Testis (tissue), 3 donors: ENCODE results near the gene CHCHD3. TPM values are rescaled to one million over a fixed set of nuclear protein-coding genes. Genes with fewer than 3 reads are reported as not detected.

ENCODE experiments used
- DNase-seq: peaks from one replicate; pipeline ENCODE4 v3.0.0-alpha.2; 2019
- H3K27ac ChIP-seq, 2 donors: fragments of 200-600 bp; sonication (generic); one replicate each; pipeline ENCODE4 v1.5.1; 2019
- H3K27me3 ChIP-seq: fragments of 200-600 bp; sonication (generic); one replicate; pipeline ENCODE4 v1.5.1; 2019
- H3K36me3 ChIP-seq: fragments of 200-600 bp; sonication (generic); one replicate; pipeline ENCODE4 v1.5.1; 2017; ENCODE audit warnings: low read depth; ENCODE audit errors: missing control alignments
- H3K4me1 ChIP-seq: fragments of 200-600 bp; sonication (generic); one replicate; pipeline ENCODE4 v1.5.1; 2019
- H3K4me3 ChIP-seq, 2 donors: fragments of 200-600 bp; sonication (generic); one replicate each; pipeline ENCODE4 v1.5.1; 2017 to 2019
- H3K9me3 ChIP-seq: fragments of 200-600 bp; sonication (generic); one replicate; pipeline ENCODE4 v1.5.1; 2017
- POLR2A ChIP-seq: fragments of 450-650 bp; IDR thresholded peaks from one replicate; pipeline ENCODE4 v1.6.1; 2017; ENCODE audit warnings: antibody characterized with exemption, mild to moderate bottlenecking, moderate library complexity
- WGBS, 2 donors: methylation state at CpG; one replicate each; pipeline ENCODE4 v1.1.5; 2018; 5-methylcytosine and 5-hydroxymethylcytosine counted together
- intact Hi-C: fragments of 100-400 bp; cut with DNase I; formaldehyde crosslinking; loops from one replicate; pipeline ENCODE4 v1.15.1; 2023; ENCODE audit warnings: low total_unique reads
- polyA plus RNA-seq: library from polyadenylated mRNA; stranded (reverse); fragments of 350-450 nt; fragmentation: Illumina TruSeq; extraction: RNeasy Lipid Tissue Mini Kit (QIAGEN cat#74804); gene quantifications from one replicate; pipeline ENCODE4 v1.2.3, GENCODE V29; 2014; ENCODE audit warnings: low read depth, low replicate concordance; ENCODE audit not compliant: insufficient read depth
- total RNA-seq, 2 donors: library from RNA; depleted of rRNA; stranded (reverse); fragments of >200 nt; gene quantifications; one replicate each; pipeline ENCODE4 v1.2.3, GENCODE V29; 2016
- TF ChIP-seq, protein P1 (sequence below), 3 experiments: fragments of 450-650 bp in 2 of 3; fragments of 200-600 bp in 1 of 3; sonication (generic) in 1 of 3; IDR thresholded peaks; one replicate each; pipeline ENCODE4 v1.5.1; 2016 to 2019; ENCODE audit warnings: antibody characterized with exemption in 3 of 3, mild to moderate bottlenecking in 2 of 3, moderate library complexity in 1 of 3

Gene CHCHD3
- total and polyA plus RNA-seq, 3 donors from 2014 or later: 44.0 to 53.0 (median 47.9) TPM

DNA sequence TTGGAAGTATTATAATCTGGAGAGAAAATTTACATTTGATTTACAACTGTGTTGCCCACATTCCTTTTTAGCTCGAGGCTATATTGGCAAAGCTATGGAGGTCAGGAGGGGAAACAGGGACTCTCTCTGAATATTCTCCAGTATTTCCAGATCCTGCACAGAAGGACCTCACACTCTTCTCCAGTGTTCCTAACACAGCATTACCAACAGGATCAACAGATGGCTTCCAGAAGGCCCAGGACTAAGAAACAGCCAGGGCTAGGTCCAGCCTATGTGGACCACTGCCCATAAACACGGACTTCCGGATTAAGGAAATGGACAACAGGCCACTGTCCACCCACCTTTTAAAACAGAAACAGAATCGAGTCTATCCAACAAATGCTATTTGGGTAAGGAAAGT is 65.3 kb downstream of the CHCHD3 start:
- no peak overlapping the region for H3K4me3 ChIP-seq
- TF ChIP-seq, protein P1, sequence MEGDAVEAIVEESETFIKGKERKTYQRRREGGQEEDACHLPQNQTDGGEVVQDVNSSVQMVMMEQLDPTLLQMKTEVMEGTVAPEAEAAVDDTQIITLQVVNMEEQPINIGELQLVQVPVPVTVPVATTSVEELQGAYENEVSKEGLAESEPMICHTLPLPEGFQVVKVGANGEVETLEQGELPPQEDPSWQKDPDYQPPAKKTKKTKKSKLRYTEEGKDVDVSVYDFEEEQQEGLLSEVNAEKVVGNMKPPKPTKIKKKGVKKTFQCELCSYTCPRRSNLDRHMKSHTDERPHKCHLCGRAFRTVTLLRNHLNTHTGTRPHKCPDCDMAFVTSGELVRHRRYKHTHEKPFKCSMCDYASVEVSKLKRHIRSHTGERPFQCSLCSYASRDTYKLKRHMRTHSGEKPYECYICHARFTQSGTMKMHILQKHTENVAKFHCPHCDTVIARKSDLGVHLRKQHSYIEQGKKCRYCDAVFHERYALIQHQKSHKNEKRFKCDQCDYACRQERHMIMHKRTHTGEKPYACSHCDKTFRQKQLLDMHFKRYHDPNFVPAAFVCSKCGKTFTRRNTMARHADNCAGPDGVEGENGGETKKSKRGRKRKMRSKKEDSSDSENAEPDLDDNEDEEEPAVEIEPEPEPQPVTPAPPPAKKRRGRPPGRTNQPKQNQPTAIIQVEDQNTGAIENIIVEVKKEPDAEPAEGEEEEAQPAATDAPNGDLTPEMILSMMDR (IDR thresholded peaks at IDR 0.05): no peak
- no peak for TF ChIP-seq POLR2A
- H3K9me3 ChIP-seq: no peaks in the 10 kb centered on the region
- H3K36me3 ChIP-seq: no peaks in the 10 kb centered on the region
- WGBS, 2 donors: 34 to 40% methylated on average over 4 of the region's 4 CpGs
- no peaks in the 10 kb centered on the region for H3K4me1 ChIP-seq
- no peaks in the 10 kb centered on the region for H3K27me3 ChIP-seq
- DNase-seq: no peak
- peak overlapping the region in 1 of 2 donors; percentile 10 for H3K27ac ChIP-seq
- intact Hi-C loops: no loop called here

DNA sequence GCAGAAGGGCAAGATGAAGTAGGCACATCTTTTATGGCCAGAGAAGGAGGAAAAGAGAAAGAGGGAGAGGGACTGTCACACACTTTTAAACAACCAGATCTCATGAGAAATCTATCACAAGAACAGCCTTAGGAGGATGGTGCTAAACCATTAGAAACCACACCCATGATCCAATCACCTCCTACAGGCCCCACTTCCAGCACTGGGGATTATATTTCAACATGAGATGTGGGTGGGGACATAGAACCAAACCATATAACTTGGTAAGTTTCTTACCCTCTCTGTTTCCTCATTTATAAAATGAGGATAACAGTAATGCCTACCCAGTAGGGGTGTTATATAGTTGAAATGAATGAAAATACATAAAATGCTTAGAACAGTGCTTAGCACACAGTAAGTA is 66.0 kb downstream of the CHCHD3 start:
- Histone ChIP-seq H3K27me3 (no peaks in the 10 kb centered on the region), H3K4me3 (no peak overlapping the region), H3K27ac (no peak overlapping the region), H3K4me1 (no peaks in the 10 kb centered on the region), H3K9me3 (no peaks in the 10 kb centered on the region), H3K36me3 (no peaks in the 10 kb centered on the region)
- DNase-seq: no peak
- intact Hi-C loops: no loop called here
- TF ChIP-seq, protein P1 (IDR thresholded peaks at IDR 0.05): no peak
- TF ChIP-seq POLR2A: no peak

DNA sequence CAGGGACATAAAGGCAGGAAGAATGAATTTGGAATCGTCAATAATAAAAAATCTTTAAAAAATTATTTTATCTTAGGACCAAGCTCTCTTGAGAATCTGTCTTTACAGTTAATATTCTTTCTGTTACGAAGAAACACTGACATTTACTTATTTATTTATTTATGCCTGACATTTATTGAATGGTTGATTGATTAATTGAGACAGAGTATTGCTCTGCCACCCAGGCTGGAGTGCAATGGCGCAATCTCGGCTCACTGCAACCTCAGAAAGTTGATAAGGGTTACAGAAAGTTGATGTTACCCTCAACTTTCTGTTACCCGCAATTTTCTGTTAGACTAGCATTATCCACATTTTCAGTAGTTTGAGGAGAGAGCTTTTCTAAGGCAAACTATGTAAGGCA is 70.1 kb downstream of the CHCHD3 start:
- no peaks in the 10 kb centered on the region for H3K36me3 ChIP-seq
- WGBS, 2 donors: 94 to 95% methylated on average over 5 of the region's 5 CpGs
- no peaks in the 10 kb centered on the region for H3K27me3 ChIP-seq
- no peaks in the 10 kb centered on the region for H3K4me1 ChIP-seq
- H3K27ac ChIP-seq: no peak overlapping the region
- intact Hi-C loops: no loop called here
- H3K4me3 ChIP-seq: no peak overlapping the region
- TF ChIP-seq POLR2A: no peak
- TF ChIP-seq, protein P1 (IDR thresholded peaks at IDR 0.05): no peak
- no peaks in the 10 kb centered on the region for H3K9me3 ChIP-seq
- no peak for DNase-seq

DNA sequence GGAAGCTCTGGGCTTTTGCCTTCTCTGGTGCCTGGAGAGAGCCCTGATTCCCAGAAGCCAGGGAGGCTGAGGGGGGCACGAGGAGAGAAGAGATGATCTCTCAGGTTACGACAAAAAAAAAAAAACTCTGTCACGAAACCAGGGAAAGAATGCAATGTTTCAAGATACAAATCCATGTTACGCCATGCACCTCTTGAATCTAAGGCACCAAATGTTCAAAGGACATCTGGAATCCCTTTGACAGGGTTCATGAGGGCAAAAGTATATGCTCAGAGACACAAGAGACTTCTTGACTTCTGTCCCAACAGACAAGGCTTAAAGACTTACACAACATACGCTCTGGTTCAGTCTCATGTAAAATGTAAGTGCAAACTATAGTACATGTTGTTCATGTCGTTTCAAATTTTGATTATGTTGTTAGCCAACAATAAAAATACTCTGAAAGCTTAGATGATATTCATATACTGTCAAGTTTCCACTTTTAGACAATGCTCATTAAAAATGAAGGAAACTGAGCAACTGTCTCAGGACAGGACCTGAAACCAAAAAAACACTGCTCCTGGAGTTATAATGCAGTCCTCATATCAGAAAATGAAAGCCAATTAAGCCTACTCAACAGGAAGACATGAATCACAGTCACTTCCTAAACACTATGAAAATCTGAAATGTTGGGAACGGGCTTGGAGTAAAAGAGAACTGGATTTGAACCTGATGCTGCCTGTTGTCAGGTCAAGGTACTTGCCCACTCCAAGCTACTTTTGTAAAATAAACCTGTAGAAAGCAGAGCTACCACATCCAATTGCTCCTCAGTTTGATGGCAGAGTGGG is 72.3 kb downstream of the CHCHD3 start:
- no peak for DNase-seq
- no peak for TF ChIP-seq POLR2A
- TF ChIP-seq, protein P1 (IDR thresholded peaks at IDR 0.05): no peak
- Histone ChIP-seq H3K4me1 (no peaks in the 10 kb centered on the region), H3K36me3 (no peaks in the 10 kb centered on the region), H3K9me3 (no peaks in the 10 kb centered on the region), H3K27me3 (no peaks in the 10 kb centered on the region), H3K4me3 (no peak overlapping the region), H3K27ac (no peak overlapping the region)
- intact Hi-C loops: no loop called here
- 81% methylated on average over 7 of the region's 7 CpGs for WGBS, 2 donors

DNA sequence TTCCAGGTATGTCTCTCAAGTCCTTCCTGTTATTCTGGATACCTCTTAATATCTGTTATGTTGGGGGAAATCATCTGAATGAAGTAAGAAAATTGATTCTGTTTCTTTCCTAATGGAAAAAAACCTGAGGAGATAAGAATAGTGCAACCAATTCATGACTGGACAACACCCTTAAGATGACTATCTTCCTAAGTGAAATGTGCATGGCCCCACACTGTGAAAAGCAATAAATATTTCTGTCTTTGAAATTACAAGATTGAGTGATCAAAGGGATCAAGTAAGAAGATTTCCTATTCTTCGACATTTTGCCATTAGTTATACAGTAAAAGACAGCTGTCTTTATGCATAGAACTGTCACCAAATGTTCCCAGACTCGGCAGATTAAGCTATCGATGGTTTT is 73.9 kb downstream of the CHCHD3 start:
- WGBS, 2 donors: 83 to 93% methylated on average over 3 of the region's 3 CpGs
- intact Hi-C loops: no loop called here
- no peak for DNase-seq
- Histone ChIP-seq H3K4me1 (no peaks in the 10 kb centered on the region), H3K9me3 (no peaks in the 10 kb centered on the region), H3K27ac (no peak overlapping the region), H3K27me3 (no peaks in the 10 kb centered on the region), H3K36me3 (no peaks in the 10 kb centered on the region), H3K4me3 (no peak overlapping the region)
- no peak for TF ChIP-seq POLR2A
- TF ChIP-seq, protein P1 (IDR thresholded peaks at IDR 0.05): no peak
